Measurements from ENCODE around the gene PCBP3. TPM values are rescaled to one million over a fixed set of nuclear protein-coding genes. Genes with fewer than 3 reads are reported as not detected.

The PCBP3 gene
- polyA plus RNA-seq, 1 donor from 2014 or later: 1.7 TPM

DNA sequence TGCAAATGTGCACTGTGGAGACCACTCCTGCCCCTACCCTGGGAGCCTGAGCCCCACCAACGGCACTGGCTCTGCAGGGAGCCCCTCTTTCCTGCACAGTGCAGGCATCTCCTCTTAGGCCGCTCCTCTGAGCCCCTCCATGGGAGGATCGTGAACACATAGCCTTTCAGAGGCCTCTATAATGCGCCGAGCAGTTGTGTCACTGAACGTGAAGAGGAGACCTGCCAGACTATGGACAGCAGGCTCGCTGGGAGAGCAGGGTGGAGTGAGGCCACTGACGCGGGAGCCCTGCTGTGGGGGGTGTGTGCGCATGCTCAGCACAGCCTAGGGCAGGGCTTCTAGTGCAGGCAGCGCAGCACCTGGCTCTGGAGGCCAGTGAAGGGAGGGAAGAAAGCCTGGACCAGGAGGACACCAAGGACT, 186.7 kb downstream of the PCBP3 start:
- no peaks in the 10 kb centered on the region for H3K36me3 ChIP-seq (ENCODE audit: insufficient read depth, low read length)
- no peaks in the 10 kb centered on the region for H3K9me3 ChIP-seq (ENCODE audit: low read length)
- no peaks in the 10 kb centered on the region for H3K9me2 ChIP-seq (ENCODE audit: insufficient read depth, low read length)
- H3K27ac ChIP-seq (ENCODE audit: low read length): no peak overlapping the region
- H3K79me2 ChIP-seq (replicated peaks; ENCODE audit: insufficient read depth, low read length): no peaks in the 10 kb centered on the region
- no peak overlapping the region for H3K9ac ChIP-seq (ENCODE audit: low read length)
- no peak for TF ChIP-seq POLR2AphosphoS5 (IDR thresholded peaks at IDR 0.05)
- TF ChIP-seq, protein P1, sequence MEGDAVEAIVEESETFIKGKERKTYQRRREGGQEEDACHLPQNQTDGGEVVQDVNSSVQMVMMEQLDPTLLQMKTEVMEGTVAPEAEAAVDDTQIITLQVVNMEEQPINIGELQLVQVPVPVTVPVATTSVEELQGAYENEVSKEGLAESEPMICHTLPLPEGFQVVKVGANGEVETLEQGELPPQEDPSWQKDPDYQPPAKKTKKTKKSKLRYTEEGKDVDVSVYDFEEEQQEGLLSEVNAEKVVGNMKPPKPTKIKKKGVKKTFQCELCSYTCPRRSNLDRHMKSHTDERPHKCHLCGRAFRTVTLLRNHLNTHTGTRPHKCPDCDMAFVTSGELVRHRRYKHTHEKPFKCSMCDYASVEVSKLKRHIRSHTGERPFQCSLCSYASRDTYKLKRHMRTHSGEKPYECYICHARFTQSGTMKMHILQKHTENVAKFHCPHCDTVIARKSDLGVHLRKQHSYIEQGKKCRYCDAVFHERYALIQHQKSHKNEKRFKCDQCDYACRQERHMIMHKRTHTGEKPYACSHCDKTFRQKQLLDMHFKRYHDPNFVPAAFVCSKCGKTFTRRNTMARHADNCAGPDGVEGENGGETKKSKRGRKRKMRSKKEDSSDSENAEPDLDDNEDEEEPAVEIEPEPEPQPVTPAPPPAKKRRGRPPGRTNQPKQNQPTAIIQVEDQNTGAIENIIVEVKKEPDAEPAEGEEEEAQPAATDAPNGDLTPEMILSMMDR (IDR thresholded peaks at IDR 0.05; ENCODE audit: poor library complexity, severe bottlenecking): no peak
- no peak for TF ChIP-seq TAF1 (IDR thresholded peaks at IDR 0.05; ENCODE audit: low read depth)
- no peak for TF ChIP-seq EP300 (conservative IDR thresholded peaks at IDR 0.05; ENCODE audit: poor library complexity, severe bottlenecking)
- TF ChIP-seq EZH2 (IDR thresholded peaks at IDR 0.05; ENCODE audit: borderline replicate concordance, insufficient read depth, low read length, poor library complexity, severe bottlenecking): no peak
- no peak for TF ChIP-seq RAD21 (conservative IDR thresholded peaks at IDR 0.05)
- no peak for TF ChIP-seq SMC3 (conservative IDR thresholded peaks at IDR 0.05; ENCODE audit: poor library complexity)
- no peak for TF ChIP-seq MXI1 (conservative IDR thresholded peaks at IDR 0.05; ENCODE audit: poor library complexity, severe bottlenecking)
- TF ChIP-seq, protein P2, sequence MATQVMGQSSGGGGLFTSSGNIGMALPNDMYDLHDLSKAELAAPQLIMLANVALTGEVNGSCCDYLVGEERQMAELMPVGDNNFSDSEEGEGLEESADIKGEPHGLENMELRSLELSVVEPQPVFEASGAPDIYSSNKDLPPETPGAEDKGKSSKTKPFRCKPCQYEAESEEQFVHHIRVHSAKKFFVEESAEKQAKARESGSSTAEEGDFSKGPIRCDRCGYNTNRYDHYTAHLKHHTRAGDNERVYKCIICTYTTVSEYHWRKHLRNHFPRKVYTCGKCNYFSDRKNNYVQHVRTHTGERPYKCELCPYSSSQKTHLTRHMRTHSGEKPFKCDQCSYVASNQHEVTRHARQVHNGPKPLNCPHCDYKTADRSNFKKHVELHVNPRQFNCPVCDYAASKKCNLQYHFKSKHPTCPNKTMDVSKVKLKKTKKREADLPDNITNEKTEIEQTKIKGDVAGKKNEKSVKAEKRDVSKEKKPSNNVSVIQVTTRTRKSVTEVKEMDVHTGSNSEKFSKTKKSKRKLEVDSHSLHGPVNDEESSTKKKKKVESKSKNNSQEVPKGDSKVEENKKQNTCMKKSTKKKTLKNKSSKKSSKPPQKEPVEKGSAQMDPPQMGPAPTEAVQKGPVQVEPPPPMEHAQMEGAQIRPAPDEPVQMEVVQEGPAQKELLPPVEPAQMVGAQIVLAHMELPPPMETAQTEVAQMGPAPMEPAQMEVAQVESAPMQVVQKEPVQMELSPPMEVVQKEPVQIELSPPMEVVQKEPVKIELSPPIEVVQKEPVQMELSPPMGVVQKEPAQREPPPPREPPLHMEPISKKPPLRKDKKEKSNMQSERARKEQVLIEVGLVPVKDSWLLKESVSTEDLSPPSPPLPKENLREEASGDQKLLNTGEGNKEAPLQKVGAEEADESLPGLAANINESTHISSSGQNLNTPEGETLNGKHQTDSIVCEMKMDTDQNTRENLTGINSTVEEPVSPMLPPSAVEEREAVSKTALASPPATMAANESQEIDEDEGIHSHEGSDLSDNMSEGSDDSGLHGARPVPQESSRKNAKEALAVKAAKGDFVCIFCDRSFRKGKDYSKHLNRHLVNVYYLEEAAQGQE (IDR thresholded peaks at IDR 0.05; ENCODE audit: borderline replicate concordance): no peak
- no peak overlapping the region for H2AFZ ChIP-seq (ENCODE audit: low read depth, low read length)
- no peak overlapping the region for H3K4me2 ChIP-seq (ENCODE audit: low read length)
- H3K27me3 ChIP-seq (ENCODE audit: insufficient read depth, low read depth, low read length): no peaks in the 10 kb centered on the region
- H3K4me3 ChIP-seq (ENCODE audit: low read length): no peak overlapping the region
- no peaks in the 10 kb centered on the region for H4K20me1 ChIP-seq (ENCODE audit: insufficient read depth)
- no peaks in the 10 kb centered on the region for H3F3A ChIP-seq (ENCODE audit: insufficient read depth, low read length, poor library complexity, severe bottlenecking)

DNA sequence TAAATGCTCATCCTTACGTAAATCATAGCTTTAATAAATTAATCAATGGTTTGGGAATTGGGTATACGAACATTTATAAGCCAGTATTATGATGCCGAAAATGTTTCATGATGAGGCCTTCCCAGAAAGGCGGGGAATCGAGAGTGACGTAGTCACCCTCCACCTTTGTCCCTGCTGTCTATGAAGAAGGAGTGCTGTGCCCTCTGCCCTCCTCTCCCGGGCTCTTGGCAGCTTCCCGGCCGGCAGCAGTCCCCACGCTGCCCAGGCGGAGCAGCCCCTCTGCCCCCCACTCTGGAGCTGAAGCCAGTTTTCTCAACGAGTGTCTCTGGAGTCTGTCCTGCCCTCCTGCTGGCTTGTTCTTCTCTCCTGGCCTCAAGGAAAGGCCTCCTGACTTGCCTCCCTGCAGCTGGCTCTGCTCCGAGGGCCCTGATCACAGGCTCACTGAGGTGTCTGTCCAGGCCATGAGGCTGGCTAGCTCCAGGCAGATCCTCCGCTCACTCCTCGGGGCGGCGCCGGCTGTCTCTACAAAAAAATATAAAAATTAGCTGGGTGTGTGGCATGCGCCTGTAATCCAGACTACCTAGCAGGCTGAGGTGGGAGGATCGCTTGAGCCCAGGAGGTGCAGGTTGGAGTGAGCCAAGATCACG, 187.3 kb downstream of the PCBP3 start:
- Histone ChIP-seq H3K9ac (ENCODE audit: low read length) (no peak overlapping the region), H3F3A (ENCODE audit: insufficient read depth, low read length, poor library complexity, severe bottlenecking) (no peaks in the 10 kb centered on the region), H3K9me2 (ENCODE audit: insufficient read depth, low read length) (no peaks in the 10 kb centered on the region), H3K4me3 (ENCODE audit: low read length) (no peak overlapping the region), H3K79me2 (replicated peaks; ENCODE audit: insufficient read depth, low read length) (no peaks in the 10 kb centered on the region), H2AFZ (ENCODE audit: low read depth, low read length) (no peak overlapping the region), H3K4me2 (ENCODE audit: low read length) (no peak overlapping the region), H3K27ac (ENCODE audit: low read length) (no peak overlapping the region), H3K36me3 (ENCODE audit: insufficient read depth, low read length) (no peaks in the 10 kb centered on the region), H3K27me3 (ENCODE audit: insufficient read depth, low read depth, low read length) (no peaks in the 10 kb centered on the region), H4K20me1 (ENCODE audit: insufficient read depth) (no peaks in the 10 kb centered on the region), H3K9me3 (ENCODE audit: low read length) (no peaks in the 10 kb centered on the region)
- TF ChIP-seq MXI1 (conservative IDR thresholded peaks at IDR 0.05; ENCODE audit: poor library complexity, severe bottlenecking): no peak
- no peak for TF ChIP-seq TAF1 (IDR thresholded peaks at IDR 0.05; ENCODE audit: low read depth)
- TF ChIP-seq RAD21 (conservative IDR thresholded peaks at IDR 0.05): no peak
- TF ChIP-seq, protein P2 (IDR thresholded peaks at IDR 0.05; ENCODE audit: borderline replicate concordance): no peak
- TF ChIP-seq EZH2 (IDR thresholded peaks at IDR 0.05; ENCODE audit: borderline replicate concordance, insufficient read depth, low read length, poor library complexity, severe bottlenecking): no peak
- no peak for TF ChIP-seq POLR2AphosphoS5 (IDR thresholded peaks at IDR 0.05)
- no peak for TF ChIP-seq EP300 (conservative IDR thresholded peaks at IDR 0.05; ENCODE audit: poor library complexity, severe bottlenecking)
- TF ChIP-seq SMC3 (conservative IDR thresholded peaks at IDR 0.05; ENCODE audit: poor library complexity): no peak
- TF ChIP-seq, protein P1 (IDR thresholded peaks at IDR 0.05; ENCODE audit: poor library complexity, severe bottlenecking): no peak

All from neural cell (in vitro differentiated cells).